SK-N-SH treated with all-trans-retinoic acid at 6 μM for 48 hours (cell line): ENCODE results near the gene E2F7.

Source experiments
- TOX ChIP-seq: fragments of 250-450 bp; sonication (Bioruptor Pico); IDR thresholded peaks from 2 replicates; pipeline ENCODE4 v1.8.0; 2021; ENCODE audit warnings: mild to moderate bottlenecking, moderate library complexity, borderline replicate concordance
- TF ChIP-seq, protein P1 (sequence below): fragments of 250-450 bp; sonication (Bioruptor Pico); IDR thresholded peaks from 2 replicates; pipeline ENCODE4 v1.5.1; 2020; ENCODE audit warnings: low read depth, mild to moderate bottlenecking, moderate library complexity

DNA sequence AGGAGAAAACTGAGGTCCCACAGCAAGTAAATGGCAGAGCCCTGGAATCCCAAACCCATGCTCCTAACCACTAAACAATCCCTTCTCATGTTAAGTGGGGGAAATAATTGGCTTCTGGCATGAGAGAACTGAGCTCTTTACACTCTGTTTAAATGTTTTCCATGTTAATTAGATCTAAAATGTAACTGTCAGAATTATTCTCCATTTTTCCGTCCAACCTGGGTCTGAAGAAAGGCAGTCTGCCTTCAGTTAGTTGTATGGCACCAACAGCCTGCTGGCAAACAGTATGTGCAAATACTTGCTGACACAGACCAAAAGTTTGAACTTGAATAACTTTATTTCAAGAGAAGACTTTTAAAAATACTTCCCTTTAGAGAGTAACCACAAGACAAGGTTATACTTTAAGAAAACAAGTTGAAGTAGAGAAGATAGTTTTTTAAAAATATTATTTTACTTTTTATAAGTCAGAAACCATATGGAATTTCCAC, 59.7 kb downstream of the E2F7 start:
- TF ChIP-seq, protein P1, sequence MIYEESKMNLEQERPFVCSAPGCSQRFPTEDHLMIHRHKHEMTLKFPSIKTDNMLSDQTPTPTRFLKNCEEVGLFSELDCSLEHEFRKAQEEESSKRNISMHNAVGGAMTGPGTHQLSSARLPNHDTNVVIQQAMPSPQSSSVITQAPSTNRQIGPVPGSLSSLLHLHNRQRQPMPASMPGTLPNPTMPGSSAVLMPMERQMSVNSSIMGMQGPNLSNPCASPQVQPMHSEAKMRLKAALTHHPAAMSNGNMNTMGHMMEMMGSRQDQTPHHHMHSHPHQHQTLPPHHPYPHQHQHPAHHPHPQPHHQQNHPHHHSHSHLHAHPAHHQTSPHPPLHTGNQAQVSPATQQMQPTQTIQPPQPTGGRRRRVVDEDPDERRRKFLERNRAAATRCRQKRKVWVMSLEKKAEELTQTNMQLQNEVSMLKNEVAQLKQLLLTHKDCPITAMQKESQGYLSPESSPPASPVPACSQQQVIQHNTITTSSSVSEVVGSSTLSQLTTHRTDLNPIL (CRISPR knock-in tag): no peak
- no peak for TF ChIP-seq TOX
